Measurements from ENCODE around the gene PRKCB.

GRCh38 chr16:24156777-24157176 is 321.0 kb downstream of the PRKCB start:
- no peak for TF ChIP-seq CTCF (IDR thresholded peaks at IDR 0.05)
- TF ChIP-seq POLR2A (IDR thresholded peaks at IDR 0.05), result no peak
- no peak for TF ChIP-seq POLR2AphosphoS5 (IDR thresholded peaks at IDR 0.05)
- no peak for TF ChIP-seq EP300 (IDR thresholded peaks at IDR 0.05)

All from gastroesophageal sphincter (tissue), 3 donors.